Liver (tissue), 3 donors: ENCODE measurements around the gene GNG7.

Experiments
- ATF3 ChIP-seq: IDR thresholded peaks from 2 replicates; pipeline ENCODE4 v1.6.1; 2016; ENCODE audit warnings: antibody characterized with exemption
- CTCF ChIP-seq: fragments of 150-350 bp; IDR thresholded peaks from 2 replicates; pipeline ENCODE4 v1.5.1; 2017; ENCODE audit warnings: improper control_type of control experiment, low read depth, low read length; ENCODE audit not compliant: missing input control
- EGR1 ChIP-seq, 2 donors: IDR thresholded peaks; 2 replicates each; pipeline ENCODE4 v1.6.1; 2016 to 2018; ENCODE audit warnings: antibody characterized with exemption in 2 of 2, low read depth in 2 of 2
- FOXA2 ChIP-seq: IDR thresholded peaks from 2 replicates; pipeline ENCODE4 v1.6.1; 2016; ENCODE audit warnings: antibody characterized with exemption
- REST ChIP-seq: IDR thresholded peaks from 2 replicates; pipeline ENCODE4 v1.6.1; 2016; ENCODE audit warnings: antibody characterized with exemption, mild to moderate bottlenecking
- RXRA ChIP-seq, 2 donors: IDR thresholded peaks; 2 replicates each; pipeline ENCODE4 v1.6.1; 2017 to 2018; ENCODE audit warnings: antibody characterized with exemption in 2 of 2, mild to moderate bottlenecking in 1 of 2
- TAF1 ChIP-seq: conservative IDR thresholded peaks from 2 replicates; pipeline ENCODE4 v1.6.1; 2016; ENCODE audit warnings: antibody characterized with exemption, mild to moderate bottlenecking
- ZBTB33 ChIP-seq: IDR thresholded peaks from 2 replicates; pipeline ENCODE4 v1.6.1; 2016; ENCODE audit warnings: antibody characterized with exemption
- donor health status: healthy.
- donor health status: healthy.

- TF ChIP-seq CTCF (no peak), RXRA (IDR thresholded peaks at IDR 0.05) (no peak), ATF3 (no peak), TAF1 (no peak), REST (no peak), FOXA2 (no peak), EGR1 (IDR thresholded peaks at IDR 0.05; ENCODE audit: low read depth in 2 of 2) (no peak), ZBTB33 (no peak)
Observed at GRCh38 chr19:2703691-2704216, 1.3 kb upstream of the GNG7 start.
